ENCODE data around the gene PSG7.
"Not testable (repeated sequence)": the region's sequence is repeated elsewhere in the genome, so short reads cannot be mapped to it uniquely, and the experiment has no call there.

PSG7 gene

DNA sequence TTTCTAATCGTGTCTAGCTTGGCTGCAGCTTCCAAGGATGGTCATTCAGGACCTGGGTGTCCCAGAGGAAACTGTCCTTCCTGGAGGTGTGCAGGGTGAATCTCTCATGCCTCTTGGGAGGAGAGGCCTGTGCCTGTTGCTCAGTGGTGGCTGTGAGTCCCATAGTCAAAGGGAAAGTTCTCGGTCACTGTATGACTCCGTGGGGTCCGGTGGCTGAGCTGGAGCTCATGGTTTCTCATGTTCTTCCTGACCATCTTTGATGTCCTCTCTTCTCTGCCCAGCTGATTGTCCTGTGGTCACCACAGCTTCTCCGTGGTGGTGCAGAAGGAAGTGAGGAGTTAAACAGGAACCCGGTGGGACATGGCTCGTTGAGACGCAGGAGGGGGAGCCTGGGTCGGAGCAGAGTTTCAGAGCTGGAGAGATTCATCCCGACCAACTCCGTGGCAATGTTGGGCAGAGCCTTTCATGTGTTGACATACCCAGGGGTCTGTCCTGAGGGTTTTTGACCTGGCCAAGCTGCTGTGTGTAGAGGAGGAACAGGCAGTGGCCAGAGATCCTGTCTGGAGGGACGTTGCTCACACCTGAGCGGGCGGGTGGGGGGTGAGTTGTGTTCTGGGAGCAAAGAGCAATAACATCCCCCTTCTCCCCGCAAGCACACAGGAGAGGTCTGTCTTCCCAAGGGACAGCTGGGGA lies 18.5 kb downstream of the PSG7 start:
- DNase-seq; in situ Hi-C loops (cut with MboI; ENCODE audit: low pct_unique_long_range_greater_than_20kb, low sequenced_read_pairs): not testable (repeated sequence)

DNA sequence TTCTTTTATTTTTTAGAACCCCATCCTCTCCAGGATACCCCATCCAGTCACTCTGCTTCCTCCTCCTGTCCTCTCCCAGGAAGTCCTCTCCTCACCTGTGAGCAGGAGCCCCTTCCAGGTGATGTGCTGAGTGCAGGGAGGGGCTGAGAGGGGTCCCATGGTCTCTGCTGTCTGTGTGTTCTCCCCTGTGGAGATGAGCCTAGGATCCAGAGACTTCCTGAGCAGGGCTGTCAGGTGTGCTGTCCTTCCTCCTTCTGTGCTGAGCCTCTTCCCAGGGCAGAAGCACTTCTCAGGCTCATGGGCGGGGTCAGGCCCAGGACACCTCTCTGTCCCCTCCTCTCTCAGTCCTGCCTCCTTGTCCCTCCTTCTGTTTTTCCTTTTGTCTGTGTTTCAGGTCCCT lies 19.4 kb downstream of the PSG7 start, which contains the start of gene PSG6:
Gene PSG6 (minus strand): TSS at position 261 of the 400 bp plus-strand sequence. CDS start 102 bp downstream, at position 159.
- in situ Hi-C loops (cut with MboI; ENCODE audit: low pct_unique_long_range_greater_than_20kb, low sequenced_read_pairs); DNase-seq: not testable (repeated sequence)

DNA sequence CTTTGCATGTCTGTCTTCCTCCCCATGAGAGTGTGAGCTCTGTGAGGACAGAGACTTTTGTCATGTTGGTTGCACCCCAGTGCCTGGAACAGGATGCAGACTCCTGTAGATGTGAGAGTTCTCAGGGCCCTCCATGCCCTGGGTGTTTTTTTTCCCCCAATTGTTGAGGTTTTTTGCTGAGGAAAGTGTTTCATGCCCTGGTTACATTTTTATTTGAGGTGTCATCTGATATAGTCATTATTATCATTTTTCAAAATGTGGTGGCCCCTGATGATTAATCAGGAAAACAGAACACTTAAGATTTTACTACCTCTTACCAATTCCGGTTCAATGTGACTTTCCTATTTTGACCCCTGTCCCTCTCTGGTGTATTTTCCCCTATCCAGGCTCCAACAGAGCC lies 20.1 kb downstream of the PSG7 start:
- DNase-seq; in situ Hi-C loops (cut with MboI; ENCODE audit: low pct_unique_long_range_greater_than_20kb, low sequenced_read_pairs): not testable (repeated sequence)

DNA sequence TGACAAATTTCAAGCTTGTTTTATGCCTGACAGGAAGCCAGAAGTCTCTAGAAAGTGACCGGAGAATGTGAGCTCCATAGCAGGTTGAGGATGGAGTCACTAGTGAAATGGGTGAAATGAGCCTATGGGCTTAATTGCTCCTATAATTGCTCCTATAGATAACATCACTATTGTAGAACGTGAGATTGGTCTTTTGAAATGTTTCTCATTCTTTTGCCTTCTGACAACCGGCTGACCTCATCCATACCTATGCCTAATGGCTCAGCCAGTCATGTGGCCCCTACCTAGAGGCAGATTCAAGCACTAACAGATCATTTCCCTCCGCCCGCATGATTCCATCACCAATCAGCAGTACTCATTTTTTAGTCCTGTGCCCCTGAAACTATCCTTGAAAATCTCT lies 23.5 kb downstream of the PSG7 start:
- DNase-seq; in situ Hi-C loops (cut with MboI; ENCODE audit: low pct_unique_long_range_greater_than_20kb, low sequenced_read_pairs): not testable (repeated sequence)

DNA sequence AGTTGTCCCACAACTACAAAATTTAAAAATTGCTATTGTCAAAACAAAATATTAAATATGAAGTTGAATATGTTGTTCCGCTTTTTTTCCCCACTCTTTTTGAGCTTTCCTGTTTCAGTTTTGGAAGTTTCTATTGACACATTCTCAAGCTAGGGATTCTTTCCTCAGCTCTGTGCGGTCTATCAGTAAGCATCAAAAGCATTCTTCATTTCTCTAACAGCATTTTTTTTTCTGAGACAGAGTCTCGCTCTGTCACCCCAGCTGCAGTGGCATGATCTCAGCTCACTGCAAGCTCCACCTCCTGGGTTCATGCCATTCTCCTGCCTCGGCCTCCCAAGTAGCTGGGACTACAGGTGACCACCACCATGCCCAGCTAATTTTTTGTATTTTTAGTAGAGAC lies 24.1 kb downstream of the PSG7 start:
- DNase-seq; in situ Hi-C loops (cut with MboI; ENCODE audit: low pct_unique_long_range_greater_than_20kb, low sequenced_read_pairs): not testable (repeated sequence)

DNA sequence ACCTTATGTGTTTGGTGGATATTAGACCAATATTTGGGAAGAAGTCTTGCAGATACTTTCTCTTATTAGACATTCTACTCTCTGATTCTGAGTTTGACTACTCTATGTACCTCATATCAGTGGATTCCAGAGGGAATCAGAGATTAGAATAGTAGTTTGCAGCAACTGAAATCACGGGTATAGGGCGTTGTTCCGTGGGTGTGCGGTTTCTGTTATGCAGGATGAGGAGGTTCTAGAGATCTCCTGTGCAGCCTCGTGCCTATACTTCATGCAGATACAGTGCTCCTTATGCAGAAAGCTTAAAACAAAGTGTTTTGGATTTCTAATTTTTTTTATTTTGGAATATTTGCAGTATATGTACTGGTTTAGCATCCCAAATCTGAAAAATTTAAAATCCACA lies 25.3 kb downstream of the PSG7 start:
- in situ Hi-C loops (cut with MboI; ENCODE audit: low pct_unique_long_range_greater_than_20kb, low sequenced_read_pairs); DNase-seq: not testable (repeated sequence)

DNA sequence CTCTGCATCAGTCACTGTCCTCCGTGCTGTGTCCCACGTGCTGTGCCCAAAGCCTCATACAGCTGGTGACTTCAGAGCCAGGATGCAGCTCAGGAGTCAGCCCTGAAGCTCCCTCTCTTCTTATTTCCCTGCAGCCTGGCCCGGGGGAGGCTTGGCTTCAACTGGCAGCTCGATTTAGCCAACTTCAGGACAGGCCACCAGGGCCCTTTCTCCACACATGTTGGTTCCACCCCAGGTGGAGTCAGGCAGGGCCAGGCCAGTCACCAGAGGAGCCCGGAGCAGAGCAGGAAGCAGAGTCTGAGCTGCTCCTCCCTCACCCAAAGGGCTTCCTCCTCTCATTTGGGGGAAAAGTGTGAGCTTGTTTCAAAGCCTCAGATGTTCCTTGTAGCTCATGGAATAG lies 30.8 kb downstream of the PSG7 start:
- DNase-seq; in situ Hi-C loops (cut with MboI; ENCODE audit: low pct_unique_long_range_greater_than_20kb, low sequenced_read_pairs): not testable (repeated sequence)

DNA sequence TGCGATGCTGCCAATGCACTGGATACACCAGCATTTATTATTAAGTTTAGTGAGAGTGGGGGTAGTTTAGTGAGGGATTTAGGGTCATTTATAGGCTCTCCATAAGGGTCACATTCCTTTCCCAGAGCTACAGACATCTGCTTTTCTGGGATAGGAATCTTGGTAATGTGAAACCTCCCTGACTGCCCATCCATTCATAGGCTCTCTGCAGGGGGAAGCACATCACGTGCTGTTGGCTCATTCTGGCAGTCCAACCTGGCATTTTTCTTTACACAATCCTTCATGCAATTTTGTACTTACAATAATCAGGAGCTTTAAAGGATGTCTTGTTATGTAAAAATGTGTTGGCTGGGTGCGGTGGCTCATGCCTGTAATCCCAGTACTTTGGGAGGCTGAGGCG lies 36.4 kb downstream of the PSG7 start:
- DNase-seq; in situ Hi-C loops (cut with MboI; ENCODE audit: low pct_unique_long_range_greater_than_20kb, low sequenced_read_pairs): not testable (repeated sequence)

DNA sequence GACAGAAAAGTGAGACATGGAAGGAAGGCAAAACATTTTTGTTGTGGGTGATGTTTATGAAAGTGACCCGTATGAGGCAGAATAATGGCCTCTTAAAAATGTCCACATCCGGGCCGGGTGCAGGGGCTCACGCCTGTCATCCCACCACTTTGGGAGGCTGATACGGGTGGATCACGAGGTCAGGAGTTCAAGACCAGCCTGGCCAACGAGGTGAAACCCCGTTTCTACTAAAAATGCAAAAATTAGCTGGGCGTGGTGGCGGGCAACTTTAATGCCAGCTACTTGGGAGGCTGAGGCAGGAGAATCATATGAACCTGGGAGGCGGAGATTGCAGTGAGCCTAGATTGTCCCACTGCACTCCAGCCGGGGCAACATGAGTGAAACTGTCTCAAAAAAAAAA lies 37.3 kb downstream of the PSG7 start:
- in situ Hi-C loops (cut with MboI; ENCODE audit: low pct_unique_long_range_greater_than_20kb, low sequenced_read_pairs); DNase-seq: not testable (repeated sequence)

DNA sequence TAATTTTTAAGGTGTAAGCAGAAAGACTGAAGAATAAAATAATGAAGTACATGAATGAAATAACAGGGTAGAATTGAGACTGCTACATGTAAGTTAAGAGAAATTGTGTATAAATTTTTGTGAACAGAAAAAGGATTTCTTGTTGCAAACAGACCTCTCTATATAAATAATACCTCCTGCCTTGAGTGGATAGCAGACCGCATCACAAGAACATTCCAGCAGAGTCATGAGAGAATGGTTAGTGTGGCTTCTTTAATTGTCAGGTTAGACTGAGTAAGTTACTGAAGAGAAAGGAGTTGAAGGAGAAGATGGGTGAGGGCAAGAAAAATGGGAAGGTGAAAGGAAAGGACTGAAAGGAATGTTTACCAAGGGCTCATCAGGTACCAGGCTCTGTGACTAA lies 37.9 kb downstream of the PSG7 start:
- DNase-seq; in situ Hi-C loops (cut with MboI; ENCODE audit: low pct_unique_long_range_greater_than_20kb, low sequenced_read_pairs): not testable (repeated sequence)

DNA sequence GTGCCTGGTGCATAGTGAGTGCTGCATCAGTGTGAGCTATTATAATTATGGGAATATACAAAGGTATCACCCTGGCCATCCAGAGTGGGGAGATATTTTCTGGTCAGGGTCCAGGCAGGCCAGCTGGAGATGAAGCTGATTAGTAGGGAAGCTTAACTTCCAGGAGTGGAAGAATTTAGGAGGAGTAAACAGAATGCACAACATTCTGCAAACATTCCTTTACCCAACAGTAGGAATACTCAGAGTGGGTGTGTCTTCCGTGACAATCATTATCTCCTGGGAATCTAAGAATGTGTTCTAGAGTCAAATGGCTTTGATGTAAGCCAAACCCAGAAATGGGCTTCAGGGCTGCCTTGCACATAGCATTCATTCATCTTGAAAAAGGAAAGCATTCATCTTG lies 38.4 kb downstream of the PSG7 start:
- in situ Hi-C loops (cut with MboI; ENCODE audit: low pct_unique_long_range_greater_than_20kb, low sequenced_read_pairs); DNase-seq: not testable (repeated sequence)

DNA sequence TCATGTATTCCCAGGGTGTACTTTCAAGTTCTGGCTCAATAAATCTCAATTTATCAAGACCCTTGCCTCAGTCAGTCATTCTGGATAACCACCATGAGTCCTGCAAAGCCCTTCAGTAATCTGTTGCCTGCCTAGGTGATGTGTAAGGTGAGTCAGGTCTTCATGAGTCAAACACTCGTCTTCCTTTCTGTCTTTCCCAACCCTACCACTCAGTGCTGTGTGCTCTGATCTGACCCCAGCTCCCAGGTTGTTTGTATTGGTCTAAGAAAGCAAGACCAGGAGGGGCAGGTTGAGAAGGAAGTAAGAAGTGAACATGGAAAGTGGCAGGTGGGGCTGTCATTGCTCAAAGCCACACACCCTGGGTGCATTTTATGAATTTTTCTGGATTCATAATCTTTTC lies 39.3 kb downstream of the PSG7 start:
- DNase-seq; in situ Hi-C loops (cut with MboI; ENCODE audit: low pct_unique_long_range_greater_than_20kb, low sequenced_read_pairs): not testable (repeated sequence)

DNA sequence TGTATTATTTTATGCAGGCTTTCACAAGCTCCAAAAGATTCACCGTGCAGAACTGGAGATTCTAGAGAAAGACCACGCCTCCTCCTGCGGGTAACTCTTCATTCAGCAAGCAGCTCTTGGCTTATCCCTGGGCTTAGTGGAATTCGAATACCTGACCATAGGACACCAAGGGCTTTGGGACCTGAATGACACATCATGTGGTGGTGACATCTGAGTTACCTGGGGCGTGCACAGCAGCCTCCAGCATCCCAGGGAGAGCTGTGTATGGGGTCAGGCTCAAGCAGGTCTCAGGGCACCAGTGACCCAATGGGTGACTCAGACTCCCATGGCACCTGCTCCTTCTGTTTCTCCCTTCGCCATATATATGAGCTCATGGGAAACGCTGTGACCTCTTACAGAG lies 46.6 kb downstream of the PSG7 start:
- DNase-seq; in situ Hi-C loops (cut with MboI; ENCODE audit: low pct_unique_long_range_greater_than_20kb, low sequenced_read_pairs): not testable (repeated sequence)

DNA sequence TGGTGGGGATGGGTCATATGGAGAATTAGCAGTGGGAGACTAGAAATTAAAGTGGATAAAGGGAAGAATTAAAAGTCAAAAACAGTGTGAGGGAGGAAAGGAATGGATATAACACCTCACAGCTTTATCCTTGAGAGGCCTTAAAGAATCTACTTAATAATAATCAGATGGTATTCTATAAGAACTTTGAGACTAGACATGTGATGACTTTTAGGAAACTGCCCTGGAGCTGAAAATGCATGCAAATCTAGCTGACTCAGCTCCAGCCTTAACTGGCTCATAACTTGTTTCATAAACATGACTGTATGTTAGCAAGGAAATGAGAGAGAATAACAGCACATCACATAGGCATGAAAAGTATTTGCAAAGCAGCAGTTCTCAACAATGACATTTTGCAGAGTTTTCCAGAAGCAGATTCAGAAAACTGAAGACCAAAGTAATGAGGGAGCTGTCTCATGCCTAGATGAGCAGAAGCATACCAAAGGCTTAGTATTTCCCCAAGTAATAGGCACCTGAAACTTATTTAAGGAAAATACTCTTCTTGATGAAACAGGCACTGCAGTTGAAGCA lies 49.0 kb downstream of the PSG7 start:
- in situ Hi-C loops (cut with MboI; ENCODE audit: low pct_unique_long_range_greater_than_20kb, low sequenced_read_pairs); DNase-seq: not testable (repeated sequence)

DNA sequence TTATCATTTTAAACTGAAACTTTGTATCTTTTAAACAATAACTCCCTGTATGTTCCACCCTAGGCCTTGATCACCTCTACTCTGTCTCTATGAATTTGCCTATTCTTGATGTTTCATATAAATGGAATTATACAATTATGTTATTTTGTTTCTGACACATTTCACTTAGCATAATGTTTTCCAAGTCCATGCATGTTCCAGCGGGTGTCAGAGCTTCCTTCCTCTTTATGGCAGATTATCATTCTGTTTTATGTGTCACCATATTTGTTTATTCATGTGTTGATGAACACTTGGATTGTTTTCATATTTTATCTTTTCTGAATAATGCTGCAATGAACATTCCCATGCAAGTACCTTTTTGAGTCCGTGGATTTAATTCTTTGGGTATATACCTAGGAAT lies 54.3 kb downstream of the PSG7 start:
- DNase-seq; in situ Hi-C loops (cut with MboI; ENCODE audit: low pct_unique_long_range_greater_than_20kb, low sequenced_read_pairs): not testable (repeated sequence)

DNA sequence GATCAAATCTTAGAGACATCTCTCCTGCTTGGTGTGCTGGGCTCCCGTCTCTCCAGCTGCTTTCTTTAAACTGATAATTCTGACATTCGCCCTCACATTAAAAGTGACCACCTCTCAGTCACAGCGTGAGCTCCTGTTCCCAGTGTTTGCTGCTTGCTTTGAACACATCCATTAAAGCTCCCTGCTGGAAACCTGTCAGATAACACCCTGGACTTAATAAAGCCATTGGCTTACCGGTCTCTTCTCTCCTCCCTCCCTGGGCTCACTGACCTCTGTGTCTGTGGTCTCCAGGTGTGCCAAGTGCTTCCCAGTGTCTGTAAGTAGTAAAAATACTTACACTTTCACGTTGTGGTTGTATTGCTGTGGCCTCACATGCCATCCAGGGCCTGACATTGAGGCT lies 55.0 kb downstream of the PSG7 start:
- DNase-seq; in situ Hi-C loops (cut with MboI; ENCODE audit: low pct_unique_long_range_greater_than_20kb, low sequenced_read_pairs): not testable (repeated sequence)

DNA sequence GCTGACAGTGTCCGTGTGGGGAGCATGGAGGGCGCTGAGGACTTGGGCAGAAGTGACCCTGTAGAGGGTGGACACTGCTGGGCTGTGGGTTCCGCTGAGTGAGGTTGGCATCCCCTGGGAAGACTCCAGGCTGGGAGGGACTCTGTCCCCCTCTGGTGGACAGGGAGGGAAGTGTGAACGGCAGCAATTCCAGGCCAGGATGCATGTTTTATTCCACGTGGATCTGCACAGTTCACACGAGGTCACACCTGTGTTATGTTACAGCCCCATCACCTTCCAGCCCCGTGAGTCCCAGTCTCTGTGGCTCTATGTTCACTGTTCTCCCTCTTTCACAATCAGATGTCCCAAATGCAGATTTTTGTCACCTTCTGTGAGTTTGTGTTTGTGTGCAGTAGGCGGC lies 55.7 kb downstream of the PSG7 start:
- DNase-seq = peak; percentile 18
- in situ Hi-C loops (cut with MboI; ENCODE audit: low pct_unique_long_range_greater_than_20kb, low sequenced_read_pairs) = not testable (repeated sequence)

DNA sequence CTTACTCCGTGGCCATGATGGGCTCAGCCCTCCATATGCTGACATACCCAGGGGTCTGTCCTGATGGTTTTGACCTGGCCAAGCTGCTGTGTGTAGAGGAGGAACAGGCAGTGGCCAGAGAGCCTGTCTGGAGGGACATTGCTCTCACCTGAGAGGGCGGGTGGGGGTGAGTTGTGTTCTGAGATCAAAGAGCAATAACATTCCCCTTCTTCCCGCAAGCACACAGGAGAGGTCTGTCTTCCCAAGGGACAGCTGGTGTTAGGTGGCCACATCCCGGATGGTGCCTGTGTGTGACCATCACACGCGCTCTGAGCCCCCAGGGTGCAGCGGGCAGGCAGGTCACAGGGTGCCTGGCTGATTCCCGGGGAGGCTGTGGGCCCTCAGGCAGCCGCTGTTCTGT lies 56.4 kb downstream of the PSG7 start:
- in situ Hi-C loops (cut with MboI; ENCODE audit: low pct_unique_long_range_greater_than_20kb, low sequenced_read_pairs); DNase-seq: not testable (repeated sequence)

DNA sequence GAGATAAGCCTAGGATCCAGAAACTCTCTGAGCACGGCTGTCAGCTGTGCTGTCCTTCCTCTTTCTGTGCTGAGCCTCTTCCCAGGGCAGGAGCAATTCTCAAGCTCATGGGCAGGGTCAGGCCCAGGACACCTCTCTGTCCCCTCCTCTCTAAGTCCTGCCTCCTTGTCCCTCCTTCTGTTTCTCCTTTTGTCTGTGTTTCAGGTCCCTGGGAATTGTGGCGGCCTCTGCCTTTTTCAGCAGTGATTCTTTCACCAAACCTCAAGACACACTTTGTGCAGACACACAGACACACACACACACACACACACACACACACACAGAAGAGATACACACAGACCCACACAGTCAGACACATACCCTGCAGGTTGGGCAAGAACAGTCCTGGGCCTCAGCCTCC lies 57.4 kb downstream of the PSG7 start, which contains the start of gene PSG1:
Gene PSG1 (minus strand): TSS at position 101 of the 400 bp plus-strand sequence. CDS start 132 bp downstream, outside the sequence.
- no peak for DNase-seq
- in situ Hi-C loops (cut with MboI; ENCODE audit: low pct_unique_long_range_greater_than_20kb, low sequenced_read_pairs) = no loop called here

DNA sequence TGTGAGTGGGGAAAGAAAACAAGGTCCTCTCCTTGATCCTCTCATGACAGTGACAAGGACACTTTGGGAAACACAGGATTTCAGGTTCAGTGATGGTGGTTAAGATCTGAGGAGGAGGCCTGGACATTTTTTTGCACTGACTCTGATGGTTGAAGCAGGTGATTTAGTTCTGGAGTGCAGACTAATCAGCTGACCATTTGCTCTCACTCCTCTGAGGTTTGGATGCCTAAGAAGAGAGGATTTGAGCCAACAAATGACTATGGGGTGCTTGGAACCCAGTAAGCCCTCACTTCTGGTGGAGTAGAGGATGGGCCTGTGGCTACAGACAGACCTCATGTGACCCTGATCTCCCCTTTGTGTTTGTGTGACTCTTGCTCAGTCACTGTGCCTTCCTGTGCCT lies 60.4 kb downstream of the PSG7 start:
- in situ Hi-C loops (cut with MboI; ENCODE audit: low pct_unique_long_range_greater_than_20kb, low sequenced_read_pairs); DNase-seq: not testable (repeated sequence)

Data from KBM-7 (cell line).